IMR-90 (cell line): ENCODE results near the gene TRIM2. TPM values are rescaled to one million over a fixed set of nuclear protein-coding genes. Genes with fewer than 3 reads are reported as not detected.

ENCODE experiments used
- ATAC-seq: fragments of 200-7000 bp; cut with Tn5 transposase; 2 replicates; pipeline ENCODE4 v1.9.1; 2020; ENCODE audit warnings: low read depth, mild to moderate bottlenecking, moderate library complexity
- BruUV-seq: library from RNA; stranded (reverse); fragments of 400-500 nt; replicated peaks from 2 replicates; lab custom pipeline; 2021; lab: Mats Ljungman, UMichigan
- CTCF ChIA-PET: fragments of 300-600 bp; formaldehyde crosslinking; extraction: SDS; loops from one replicate; lab custom pipeline; 2021; ENCODE audit warnings: antibody characterized with exemption; lab: Yijun Ruan, JAX
- POLR2A ChIA-PET: fragments of 300-600 bp; sonication (Branson Sonifier 250); formaldehyde crosslinking; loops from one replicate; lab custom pipeline; 2022; ENCODE audit warnings: antibody characterized with exemption; ENCODE audit not compliant: unreplicated experiment; lab: Charles Lee
- DNase-seq: peaks from one replicate; pipeline ENCODE4 v3.0.0; 2013
- H2AFZ ChIP-seq: replicated peaks from 2 replicates; pipeline ENCODE3; 2013; ENCODE audit warnings: low read length, mild to moderate bottlenecking; ENCODE audit not compliant: poor library complexity
- H2AK5ac ChIP-seq: 2 replicates; pipeline ENCODE4 v1.6.1; 2013; ENCODE audit warnings: low read depth, low read length, inconsistent platforms
- H2AK9ac ChIP-seq: replicated peaks from 2 replicates; pipeline ENCODE3; 2013; ENCODE audit warnings: mild to moderate bottlenecking, low read depth, low read length, moderate library complexity; ENCODE audit not compliant: poor library complexity
- H2BK120ac ChIP-seq: 2 replicates; pipeline ENCODE4 v1.6.1; 2013; ENCODE audit warnings: low read depth, low read length, inconsistent platforms
- H2BK15ac ChIP-seq: 3 replicates; pipeline ENCODE4 v1.6.1; 2013; ENCODE audit warnings: low read depth, low read length, inconsistent platforms
- H2BK20ac ChIP-seq: 2 replicates; pipeline ENCODE4 v1.6.1; 2013; ENCODE audit warnings: low read depth, mild to moderate bottlenecking, inconsistent platforms, low read length, moderate library complexity
- H2BK5ac ChIP-seq: 2 replicates; pipeline ENCODE4 v1.6.1; 2013; ENCODE audit warnings: mild to moderate bottlenecking, low read depth, low read length, inconsistent platforms; ENCODE audit not compliant: poor library complexity, severe bottlenecking
- H3K14ac ChIP-seq: replicated peaks from 2 replicates; pipeline ENCODE4 v1.6.1; 2013; ENCODE audit warnings: low read depth, low read length, inconsistent platforms
- H3K18ac ChIP-seq: 2 replicates; pipeline ENCODE4 v1.6.1; 2013; ENCODE audit warnings: low read depth, low read length, control low read depth
- H3K23ac ChIP-seq: 2 replicates; pipeline ENCODE4 v1.6.1; 2013; ENCODE audit warnings: low read depth, low read length, inconsistent platforms
- H3K27ac ChIP-seq: 2 replicates; pipeline ENCODE4 v1.5.1; 2013; ENCODE audit warnings: mild to moderate bottlenecking, control low read depth, low read length; ENCODE audit not compliant: insufficient read depth
- H3K27me3 ChIP-seq: 2 replicates; pipeline ENCODE4 v1.6.1; 2013; ENCODE audit warnings: low read length; ENCODE audit not compliant: control insufficient read depth, insufficient read depth
- H3K36me3 ChIP-seq: 2 replicates; pipeline ENCODE4 v1.6.1; 2013; ENCODE audit warnings: low read length, mixed read lengths; ENCODE audit not compliant: control insufficient read depth, insufficient read depth
- H3K4ac ChIP-seq: 2 replicates; pipeline ENCODE4 v1.6.1; 2013; ENCODE audit warnings: low read depth, low read length, inconsistent platforms
- H3K4me1 ChIP-seq: 2 replicates; pipeline ENCODE4 v1.6.1; 2013; ENCODE audit warnings: low read length, mixed read lengths; ENCODE audit not compliant: control insufficient read depth, insufficient read depth
- H3K4me2 ChIP-seq: 2 replicates; pipeline ENCODE4 v1.6.1; 2013; ENCODE audit warnings: low read depth, mild to moderate bottlenecking, control low read depth, low read length, moderate library complexity
- H3K4me3 ChIP-seq: 2 replicates; pipeline ENCODE4 v1.5.1; 2013; ENCODE audit warnings: low read depth, mild to moderate bottlenecking, control low read depth, low read length, moderate library complexity; ENCODE audit not compliant: insufficient read depth
- H3K56ac ChIP-seq: 2 replicates; pipeline ENCODE4 v1.6.1; 2013; ENCODE audit warnings: low read length, inconsistent platforms; ENCODE audit not compliant: insufficient read depth; ENCODE audit errors: extremely low read depth
- H3K79me1 ChIP-seq, 2 experiments: 2 replicates each; pipeline ENCODE4 v1.6.1; 2013; ENCODE audit warnings: low read length in 2 of 2, inconsistent platforms in 1 of 2, low read depth in 1 of 2
- H3K9ac ChIP-seq: 2 replicates; pipeline ENCODE4 v1.6.1; 2013; ENCODE audit warnings: low read depth, low read length, control low read depth
- H3K9me1 ChIP-seq: 2 replicates; pipeline ENCODE4 v1.6.1; 2013; ENCODE audit warnings: low read length, inconsistent platforms; ENCODE audit not compliant: insufficient read depth
- H3K9me3 ChIP-seq: 2 replicates; pipeline ENCODE4 v1.6.1; 2013; ENCODE audit warnings: low read length; ENCODE audit not compliant: control insufficient read depth, insufficient read depth
- H4K20me1 ChIP-seq: 2 replicates; pipeline ENCODE4 v1.6.1; 2013; ENCODE audit warnings: low read length, inconsistent platforms; ENCODE audit not compliant: insufficient read depth
- H4K5ac ChIP-seq: 2 replicates; pipeline ENCODE4 v1.6.1; 2013; ENCODE audit warnings: mild to moderate bottlenecking, low read depth, low read length, control low read depth
- H4K8ac ChIP-seq, 2 experiments: 2 replicates each; pipeline ENCODE4 v1.6.1; 2013; ENCODE audit warnings: low read depth in 2 of 2, low read length in 2 of 2, control low read depth in 1 of 2, inconsistent platforms in 1 of 2
- H4K91ac ChIP-seq: 2 replicates; pipeline ENCODE4 v1.6.1; 2013; ENCODE audit warnings: low read depth, low read length, inconsistent platforms; ENCODE audit not compliant: insufficient read depth
- BHLHE40 ChIP-seq: fragments of 150-350 bp; IDR thresholded peaks from 2 replicates; pipeline ENCODE4 v1.6.1; 2016; ENCODE audit warnings: mild to moderate bottlenecking, low read depth, low read length
- CEBPB ChIP-seq: IDR thresholded peaks from 2 replicates; pipeline ENCODE4 v1.6.1; 2012; ENCODE audit warnings: low read depth, low read length, improper control_type of control experiment
- CHD1 ChIP-seq: IDR thresholded peaks from 2 replicates; pipeline ENCODE4 v1.6.1; 2012; ENCODE audit warnings: low read depth, low read length, improper control_type of control experiment
- FOS ChIP-seq: fragments of 150-350 bp; IDR thresholded peaks from 2 replicates; pipeline ENCODE4 v1.6.1; 2016; ENCODE audit warnings: low read depth, low read length
- MXI1 ChIP-seq: IDR thresholded peaks from 2 replicates; pipeline ENCODE4 v1.6.1; 2012; ENCODE audit warnings: low read depth, mild to moderate bottlenecking, low read length, moderate library complexity, borderline replicate concordance
- NFE2L2 ChIP-seq: fragments of 150-350 bp; IDR thresholded peaks from 2 replicates; pipeline ENCODE4 v1.6.1; 2016; ENCODE audit warnings: low read depth, mild to moderate bottlenecking, low read length
- RCOR1 ChIP-seq: IDR thresholded peaks from 2 replicates; pipeline ENCODE4 v1.6.1; 2012; ENCODE audit warnings: mild to moderate bottlenecking, low read length, improper control_type of control experiment; ENCODE audit not compliant: insufficient replicate concordance
- WGBS, 2 experiments: methylation state at CpG; one replicate each; pipeline versions ENCODE4 v1.1.5 to v1.1.7; 2013; ENCODE audit warnings: missing lambda C conversion rate in 2 of 2; ENCODE audit not compliant: insufficient read length in 1 of 2; ENCODE audit errors: extremely low coverage in 2 of 2; 5-methylcytosine and 5-hydroxymethylcytosine counted together
- dilution Hi-C: fragments of 300-500 bp; cut with HindIII; formaldehyde crosslinking; loops from one replicate; pipeline ENCODE4 v1.14.3; 2018; ENCODE audit warnings: low sequenced_read_pairs; ENCODE audit not compliant: unreplicated experiment
- in situ Hi-C: fragments of 300-500 bp; cut with MboI; formaldehyde crosslinking; loops from 3 replicates; pipeline ENCODE4 v1.14.3; 2019; ENCODE audit warnings: low sequenced_read_pairs, inconsistent platforms, mixed read lengths
- intact Hi-C: fragments of 100-400 bp; cut with micrococcal nuclease; formaldehyde crosslinking; loops from 2 replicates; pipeline ENCODE4 v1.10.0; 2022
- polyA plus RNA-seq, 3 experiments: library from polyadenylated mRNA; depleted of rRNA; stranded (reverse); fragments of >200 nt; gene quantifications; 2 replicates each; pipeline ENCODE4 v1.2.3, GENCODE V29; 2012; ENCODE audit warnings: low replicate concordance in 1 of 3
- total RNA-seq: library from RNA; depleted of rRNA; stranded (reverse); fragments of >200 nt; gene quantifications from 2 replicates; pipeline ENCODE4 v1.2.3, GENCODE V29; 2012
- TF ChIP-seq, protein P1 (sequence below): fragments of 150-350 bp; IDR thresholded peaks from 2 replicates; pipeline ENCODE4 v1.6.1; 2017; ENCODE audit warnings: mild to moderate bottlenecking, antibody characterized with exemption, low read length, low read depth
- TF ChIP-seq, protein P2 (sequence below): fragments of 150-350 bp; IDR thresholded peaks from 2 replicates; pipeline ENCODE4 v1.6.1; 2016; ENCODE audit warnings: low read depth, mild to moderate bottlenecking, low read length, moderate library complexity, borderline replicate concordance

Gene TRIM2
- total and polyA plus RNA-seq, 2 of the 4 experiments (the other 2 are of a cell fraction): 16.0 to 64.2 TPM

- H2BK15ac ChIP-seq: peak overlapping the region; percentile 61; the same call in 1 of the 3 replicates
- peak overlapping the region; percentile 62; the same call in 1 of the 2 replicates for H3K4me2 ChIP-seq
- no peak overlapping the region; the same call in 1 of the 2 replicates for H4K5ac ChIP-seq
- H3K23ac ChIP-seq: 0 out of 2 replicates have a peak overlapping the region, but pooled peaks have one; percentile 30
- H4K20me1 ChIP-seq: no peaks in the 10 kb centered on the region
- TF ChIP-seq, protein P1, sequence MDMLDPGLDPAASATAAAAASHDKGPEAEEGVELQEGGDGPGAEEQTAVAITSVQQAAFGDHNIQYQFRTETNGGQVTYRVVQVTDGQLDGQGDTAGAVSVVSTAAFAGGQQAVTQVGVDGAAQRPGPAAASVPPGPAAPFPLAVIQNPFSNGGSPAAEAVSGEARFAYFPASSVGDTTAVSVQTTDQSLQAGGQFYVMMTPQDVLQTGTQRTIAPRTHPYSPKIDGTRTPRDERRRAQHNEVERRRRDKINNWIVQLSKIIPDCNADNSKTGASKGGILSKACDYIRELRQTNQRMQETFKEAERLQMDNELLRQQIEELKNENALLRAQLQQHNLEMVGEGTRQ: peak; percentile 59
- peak; percentile 5; the same call in 1 of the 2 replicates for TF ChIP-seq FOS
- no peak for TF ChIP-seq CHD1
- peak; percentile 81 for TF ChIP-seq MXI1
- no peak for TF ChIP-seq RCOR1
- TF ChIP-seq, protein P2, sequence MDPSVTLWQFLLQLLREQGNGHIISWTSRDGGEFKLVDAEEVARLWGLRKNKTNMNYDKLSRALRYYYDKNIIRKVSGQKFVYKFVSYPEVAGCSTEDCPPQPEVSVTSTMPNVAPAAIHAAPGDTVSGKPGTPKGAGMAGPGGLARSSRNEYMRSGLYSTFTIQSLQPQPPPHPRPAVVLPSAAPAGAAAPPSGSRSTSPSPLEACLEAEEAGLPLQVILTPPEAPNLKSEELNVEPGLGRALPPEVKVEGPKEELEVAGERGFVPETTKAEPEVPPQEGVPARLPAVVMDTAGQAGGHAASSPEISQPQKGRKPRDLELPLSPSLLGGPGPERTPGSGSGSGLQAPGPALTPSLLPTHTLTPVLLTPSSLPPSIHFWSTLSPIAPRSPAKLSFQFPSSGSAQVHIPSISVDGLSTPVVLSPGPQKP: no peak
- TF ChIP-seq CEBPB: 0 out of 2 replicates have a peak, but pooled peaks have one; percentile 40
- peak; percentile 13; the same call in 1 of the 2 replicates for TF ChIP-seq NFE2L2
- TF ChIP-seq BHLHE40: peak; percentile 58
- no peak overlapping the region for H3K56ac ChIP-seq
- H3K4me1 ChIP-seq: peaks cover 2% of the 10 kb centered on the region; the same call in 1 of the 2 replicates
- no peak overlapping the region for H2BK20ac ChIP-seq
- H2AK9ac ChIP-seq: no peak overlapping the region
- no peak overlapping the region for H4K91ac ChIP-seq
- no peaks in the 10 kb centered on the region for H3K79me1 ChIP-seq
- no CpG with 5 or more reads among the region's 4 CpGs for WGBS, 2 experiments
- BruUV-seq: no TSS peak
- H3K36me3 ChIP-seq: peaks cover 4% of the 10 kb centered on the region
- peak overlapping the region in 1 of 2 experiments; percentile 22; a peak in 1 of 4 replicates for H4K8ac ChIP-seq
- H3K4me3 ChIP-seq: no peak overlapping the region
- H2AK5ac ChIP-seq: no peak overlapping the region
- DNase-seq (peak; percentile 77), ATAC-seq (peak; percentile 75)
- H3K9me1 ChIP-seq: no peaks in the 10 kb centered on the region; the same call in 1 of the 2 replicates
- POLR2A ChIA-PET: no interaction called here
- H2AFZ ChIP-seq: no peak overlapping the region
- no peaks in the 10 kb centered on the region for H3K27me3 ChIP-seq
- no peaks in the 10 kb centered on the region for H3K9me3 ChIP-seq
- H2BK120ac ChIP-seq: no peak overlapping the region; the same call in 1 of the 2 replicates
- peak overlapping the region; percentile 23 for H2BK5ac ChIP-seq
- H3K14ac ChIP-seq: 0 out of 2 replicates have a peak overlapping the region, but pooled peaks have one; percentile 35
- H3K18ac ChIP-seq: no peak overlapping the region
- no peak overlapping the region for H3K9ac ChIP-seq
- peak overlapping the region; percentile 39; the same call in 1 of the 2 replicates for H3K4ac ChIP-seq
- H3K27ac ChIP-seq: no peak overlapping the region
- in situ Hi-C loops (no loop called here), dilution Hi-C loops (no loop called here), intact Hi-C loops (no loop called here)
- CTCF ChIA-PET: no interaction called here
These were observed 131.4 kb downstream of the TRIM2 start for GRCh38 chr4:153335665-153336064.
